HepG2 (cell line): Measurements from ENCODE around the gene PRSS23. TPM values are rescaled to one million over a fixed set of nuclear protein-coding genes. Genes with fewer than 3 reads are reported as not detected.

Experiments
- ATAC-seq: fragments of 200-7000 bp; cut with Tn5 transposase; 3 replicates; pipeline ENCODE4 v1.9.1; 2020; ENCODE audit warnings: mild to moderate bottlenecking, moderate library complexity
- BruUV-seq: library from RNA; stranded (reverse); fragments of 400-500 nt; replicated peaks from 2 replicates; lab custom pipeline; 2021; lab: Mats Ljungman, UMichigan
- CTCF ChIA-PET: fragments of 300-600 bp; formaldehyde crosslinking; extraction: SDS; loops from one replicate; lab custom pipeline; 2021; ENCODE audit warnings: low total read pairs, inconsistent platforms, low intra/inter-chr PET ratio; lab: Yijun Ruan, JAX
- POLR2A ChIA-PET: fragments of 350-600 bp; sonication (Branson Sonifier 250); formaldehyde crosslinking; loops from one replicate; lab custom pipeline; 2020; ENCODE audit warnings: antibody characterized with exemption, inconsistent platforms; lab: Yijun Ruan, JAX
- DNase-seq: peaks from one replicate; pipeline ENCODE4 v3.0.0-alpha.2; 2015; ENCODE audit warnings: low spot score
- FAIRE-seq: peaks from 3 replicates; lab custom pipeline; 2011; peaks lifted over from hg19 to GRCh38; lab: Jason Lieb, UNC
- H2AFZ ChIP-seq: one replicate; pipeline ENCODE4 v1.6.1; 2011; ENCODE audit warnings: low read length, inconsistent platforms
- H3K27ac ChIP-seq: fragments of 300-600 bp; 3 replicates; pipeline ENCODE4 v1.8.0; 2011; ENCODE audit warnings: mixed run types, mild to moderate bottlenecking, mixed read lengths, low read length, inconsistent platforms; ENCODE audit not compliant: insufficient read depth; ENCODE audit errors: extremely low read length
- H3K27me3 ChIP-seq, 2 experiments: fragments of 200-600 bp in 1 of 2; 2 replicates in 1 of 2; 3 replicates in 1 of 2; pipeline versions ENCODE4 v1.6.0 to v1.8.0; 2011; ENCODE audit warnings: low read length in 2 of 2, mild to moderate bottlenecking in 2 of 2, moderate library complexity in 2 of 2, inconsistent platforms in 1 of 2; ENCODE audit not compliant: insufficient read depth in 2 of 2, control insufficient read depth in 1 of 2
- H3K36me3 ChIP-seq, 2 experiments: fragments of 200-600 bp in 1 of 2; replicated peaks in 1 of 2; 2 replicates in 1 of 2; 3 replicates in 1 of 2; pipeline versions ENCODE4 v1.5.1 to v1.8.0; 2011; ENCODE audit warnings: low read length in 2 of 2, inconsistent platforms in 1 of 2; ENCODE audit not compliant: insufficient read depth in 2 of 2, control insufficient read depth in 1 of 2
- H3K4me1 ChIP-seq: 2 replicates; pipeline ENCODE4 v1.5.1; 2012; ENCODE audit warnings: low read length, inconsistent platforms; ENCODE audit not compliant: insufficient read depth
- H3K4me2 ChIP-seq: 2 replicates; pipeline ENCODE4 v1.6.0; 2011; ENCODE audit warnings: low read depth, low read length, inconsistent platforms
- H3K4me3 ChIP-seq, 3 experiments: fragments of 200-600 bp in 1 of 3; sonication (generic), shearing (Covaris generic) in 1 of 3; replicated peaks in 1 of 3; 2 replicates each; pipeline ENCODE4 v1.5.1; 2011 to 2016; ENCODE audit warnings: low read length in 3 of 3, inconsistent platforms in 2 of 3, low read depth in 2 of 3, mild to moderate bottlenecking in 2 of 3, control low read depth in 1 of 3, mixed read lengths in 1 of 3; ENCODE audit not compliant: insufficient read depth in 1 of 3
- H3K79me2 ChIP-seq: one replicate; pipeline ENCODE4 v1.6.1; 2011; ENCODE audit warnings: low read length, inconsistent platforms; ENCODE audit not compliant: insufficient read depth
- H3K9ac ChIP-seq: 2 replicates; pipeline ENCODE4 v1.6.0; 2011; ENCODE audit warnings: mild to moderate bottlenecking, low read depth, low read length, inconsistent platforms; ENCODE audit not compliant: insufficient read depth
- H3K9me3 ChIP-seq: 2 replicates; pipeline ENCODE4 v1.5.1; 2012; ENCODE audit warnings: mild to moderate bottlenecking, low read length
- H4K20me1 ChIP-seq: 2 replicates; pipeline ENCODE4 v1.6.0; 2011; ENCODE audit warnings: inconsistent platforms, mild to moderate bottlenecking, low read length, moderate library complexity; ENCODE audit not compliant: insufficient read depth
- CHD4 ChIP-seq: fragments of 200-600 bp; sonication (generic); IDR thresholded peaks from 2 replicates; pipeline ENCODE4 v1.7.0; 2017; ENCODE audit warnings: mild to moderate bottlenecking, low read length, borderline replicate concordance
- JUND ChIP-seq: sonication (generic); formaldehyde crosslinking; IDR thresholded peaks from 2 replicates; pipeline ENCODE4 v1.8.0; 2022; ENCODE audit warnings: mild to moderate bottlenecking, missing genetic modification reagents
- NFRKB ChIP-seq: fragments of 450-650 bp; IDR thresholded peaks from 2 replicates; pipeline ENCODE4 v1.6.1; 2017
- PRPF4 ChIP-seq: fragments of 200-400 bp; formaldehyde crosslinking; IDR thresholded peaks from 2 replicates; pipeline ENCODE4 v1.6.1; 2016; ENCODE audit warnings: low read length, low read depth; ENCODE audit not compliant: poor library complexity, severe bottlenecking
- SETDB1 ChIP-seq: sonication (generic); formaldehyde crosslinking; IDR thresholded peaks from 2 replicates; pipeline ENCODE4 v1.5.1; 2020; ENCODE audit warnings: missing genetic modification reagents, mild to moderate bottlenecking, borderline replicate concordance
- TOPORS ChIP-seq: sonication (generic); formaldehyde crosslinking; IDR thresholded peaks from 2 replicates; pipeline ENCODE4 v1.8.0; 2023; ENCODE audit warnings: mild to moderate bottlenecking, missing genetic modification reagents
- ZNF484 ChIP-seq: sonication (generic); formaldehyde crosslinking; IDR thresholded peaks from 2 replicates; pipeline ENCODE4 v1.5.1; 2020; ENCODE audit warnings: mild to moderate bottlenecking, low read depth, missing genetic modification reagents, borderline replicate concordance
- ZNF547 ChIP-seq: sonication (generic); formaldehyde crosslinking; IDR thresholded peaks from 2 replicates; pipeline ENCODE4 v1.5.1; 2020; ENCODE audit warnings: mild to moderate bottlenecking, missing genetic modification reagents
- WGBS: methylation state at CpG from one replicate; pipeline ENCODE4 v1.1.6; 2017; ENCODE audit warnings: low lambda C conversion rate; 5-methylcytosine and 5-hydroxymethylcytosine counted together
- in situ Hi-C: cut with HindIII; loops from 2 replicates; pipeline ENCODE4 v1.10.0; 2017; ENCODE audit warnings: low pct_unique_long_range_greater_than_20kb; ENCODE audit not compliant: extremely low pct_ligation_motif_present
- intact Hi-C: fragments of 100-400 bp; cut with micrococcal nuclease; formaldehyde crosslinking; loops from one replicate; pipeline ENCODE4 v1.10.0; 2022; ENCODE audit not compliant: unreplicated experiment
- polyA plus RNA-seq, 8 experiments: library from polyadenylated mRNA; depleted of rRNA in 3 of 8; stranded (reverse) in 7 of 8; unstranded in 1 of 8; fragments of >200 nt; fragmentation: Illumina TruSeq in 4 of 8; extraction: Trizol in 4 of 8; gene quantifications; 2 replicates each; pipeline versions ENCODE4 v1.2.1 to v1.2.3, GENCODE V29; 2011 to 2016; ENCODE audit warnings: low read depth in 4 of 8, missing spikeins in 1 of 8, mixed read lengths in 1 of 8; ENCODE audit not compliant: insufficient read depth in 1 of 8
- total RNA-seq, 5 experiments: library from RNA; depleted of rRNA; stranded (reverse); fragments of >200 nt; fragmentation: Illumina TruSeq; extraction: Trizol; gene quantifications; 2 replicates each; pipeline ENCODE4 v1.2.3, GENCODE V29; 2016; ENCODE audit warnings: low read depth in 1 of 5
- TF ChIP-seq, protein P1 (sequence below): sonication (generic); formaldehyde crosslinking; IDR thresholded peaks from 2 replicates; pipeline ENCODE4 v1.5.1; 2020; ENCODE audit warnings: missing genetic modification reagents, mild to moderate bottlenecking, borderline replicate concordance
- TF ChIP-seq, protein P2 (sequence below): IDR thresholded peaks from 2 replicates; pipeline ENCODE4 v1.6.1; 2016; ENCODE audit warnings: missing biosample characterization, missing genetic modification reagents, low read depth
- TF ChIP-seq, protein P3 (sequence below): sonication (generic); formaldehyde crosslinking; IDR thresholded peaks from 2 replicates; pipeline ENCODE4 v1.4.0; 2020; ENCODE audit warnings: missing genetic modification reagents, borderline replicate concordance
- TF ChIP-seq, protein P4 (sequence below): sonication (generic); formaldehyde crosslinking; IDR thresholded peaks from 2 replicates; pipeline ENCODE4 v1.5.0; 2020; ENCODE audit warnings: mild to moderate bottlenecking, missing genetic modification reagents
- TF ChIP-seq, protein P5 (sequence below): sonication (generic); formaldehyde crosslinking; IDR thresholded peaks from 2 replicates; pipeline ENCODE4 v1.5.0; 2020; ENCODE audit warnings: missing genetic modification reagents

Gene PRSS23
- total and polyA plus RNA-seq, 2 of the 13 experiments (the other 11 are each of a cell fraction or from before 2014, with no cell fraction given), result 0.20 to 0.30 TPM

DNA sequence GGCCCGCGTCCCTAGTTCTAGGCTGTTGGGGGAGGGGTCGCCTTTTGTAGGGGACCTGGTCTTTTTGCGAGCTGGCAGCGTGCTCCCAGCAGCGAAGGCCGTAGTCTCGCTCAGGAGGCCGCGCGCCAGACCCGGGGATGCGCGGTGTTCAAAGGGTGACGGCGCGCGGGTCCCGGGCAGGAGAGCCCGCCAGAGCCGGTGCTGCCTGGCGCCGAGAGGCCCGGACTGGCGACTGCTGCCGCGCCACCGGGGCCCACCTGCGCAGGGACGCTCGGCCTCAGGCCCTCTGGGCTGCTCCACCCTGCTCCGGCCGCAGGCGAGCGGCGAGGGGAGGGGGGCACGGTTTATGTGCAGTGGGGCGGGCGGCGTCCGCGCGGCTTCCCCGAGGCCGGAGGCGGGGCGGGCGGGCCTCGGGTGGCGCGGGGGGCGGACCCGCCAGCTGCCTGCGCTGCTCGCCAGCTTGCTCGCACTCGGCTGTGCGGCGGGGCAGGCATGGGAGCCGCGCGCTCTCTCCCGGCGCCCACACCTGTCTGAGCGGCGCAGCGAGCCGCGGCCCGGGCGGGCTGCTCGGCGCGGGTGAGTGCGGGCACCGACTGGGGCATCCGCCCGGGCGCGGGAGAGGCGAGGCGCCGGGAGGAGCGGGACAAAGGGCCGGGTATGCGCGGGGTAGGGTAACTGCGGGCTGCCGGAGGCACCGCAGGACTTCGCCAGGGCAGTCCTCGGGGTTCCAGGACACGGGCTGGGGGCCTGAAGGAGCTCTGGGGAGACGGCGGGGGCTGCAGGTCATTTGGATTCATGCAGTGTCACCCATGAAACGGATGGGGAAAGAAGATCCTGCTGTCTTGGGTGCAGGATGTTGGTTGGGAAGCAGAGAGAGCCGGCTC lies at the start of gene PRSS23 (continued):
- TF ChIP-seq, protein P1, sequence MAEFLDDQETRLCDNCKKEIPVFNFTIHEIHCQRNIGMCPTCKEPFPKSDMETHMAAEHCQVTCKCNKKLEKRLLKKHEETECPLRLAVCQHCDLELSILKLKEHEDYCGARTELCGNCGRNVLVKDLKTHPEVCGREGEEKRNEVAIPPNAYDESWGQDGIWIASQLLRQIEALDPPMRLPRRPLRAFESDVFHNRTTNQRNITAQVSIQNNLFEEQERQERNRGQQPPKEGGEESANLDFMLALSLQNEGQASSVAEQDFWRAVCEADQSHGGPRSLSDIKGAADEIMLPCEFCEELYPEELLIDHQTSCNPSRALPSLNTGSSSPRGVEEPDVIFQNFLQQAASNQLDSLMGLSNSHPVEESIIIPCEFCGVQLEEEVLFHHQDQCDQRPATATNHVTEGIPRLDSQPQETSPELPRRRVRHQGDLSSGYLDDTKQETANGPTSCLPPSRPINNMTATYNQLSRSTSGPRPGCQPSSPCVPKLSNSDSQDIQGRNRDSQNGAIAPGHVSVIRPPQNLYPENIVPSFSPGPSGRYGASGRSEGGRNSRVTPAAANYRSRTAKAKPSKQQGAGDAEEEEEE (CRISPR knock-in tag), result no peak
- TF ChIP-seq, protein P2, sequence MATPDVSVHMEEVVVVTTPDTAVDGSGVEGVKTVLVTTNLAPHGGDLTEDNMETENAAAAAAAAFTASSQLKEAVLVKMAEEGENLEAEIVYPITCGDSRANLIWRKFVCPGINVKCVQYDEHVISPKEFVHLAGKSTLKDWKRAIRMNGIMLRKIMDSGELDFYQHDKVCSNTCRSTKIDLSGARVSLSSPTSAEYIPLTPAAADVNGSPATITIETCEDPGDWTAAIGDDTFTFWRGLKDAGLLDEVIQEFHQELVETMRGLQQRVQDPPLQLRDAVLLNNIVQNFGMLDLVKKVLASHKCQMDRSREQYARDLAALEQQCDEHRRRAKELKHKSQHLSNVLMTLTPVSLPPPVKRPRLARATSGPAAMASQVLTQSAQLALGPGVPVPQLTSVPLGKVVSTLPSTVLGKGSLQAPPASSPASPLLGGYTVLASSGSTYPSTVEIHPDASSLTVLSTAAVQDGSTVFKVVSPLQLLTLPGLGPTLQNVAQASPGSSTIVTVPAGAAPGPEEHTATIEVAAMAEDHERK (CRISPR knock-in tag), result no peak
- 0 out of 2 replicates have a peak, but pooled peaks have one; percentile 35 for TF ChIP-seq TOPORS (CRISPR knock-in tag)
- TF ChIP-seq ZNF484 (CRISPR knock-in tag), result no peak
- TF ChIP-seq, all 625 proteins: peak for 6

DNA sequence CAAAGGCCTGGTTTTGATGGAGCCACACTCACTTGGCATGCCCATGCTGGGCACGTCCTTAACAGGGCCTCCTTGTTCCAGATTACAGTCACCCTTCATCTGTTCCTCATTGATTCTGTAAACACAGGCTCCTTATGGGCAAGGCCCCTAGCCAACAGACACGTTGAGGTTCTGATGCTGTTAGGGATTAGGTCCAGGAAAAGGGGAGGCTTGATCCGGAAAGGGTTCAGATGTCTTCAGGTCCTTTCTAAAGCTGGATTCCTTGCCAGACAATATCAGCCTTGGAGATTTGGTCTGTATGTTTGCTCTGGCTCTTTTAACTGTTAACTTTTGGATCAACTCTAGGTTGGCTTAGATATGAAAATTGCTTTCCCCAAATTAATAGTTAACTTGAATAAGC lies 46.9 kb upstream of the PRSS23 start:
- 3% methylated on average over 3 of the region's 3 CpGs for WGBS
- Histone ChIP-seq H4K20me1 (no peaks in the 10 kb centered on the region), H2AFZ (no peak overlapping the region), H3K4me1 (no peaks in the 10 kb centered on the region), H3K27ac (no peak overlapping the region), H3K79me2 (no peaks in the 10 kb centered on the region), H3K9me3 (no peaks in the 10 kb centered on the region), H3K4me2 (no peak overlapping the region), H3K4me3 (no peak overlapping the region), H3K9ac (no peak overlapping the region), H3K27me3 (no peaks in the 10 kb centered on the region), H3K36me3 (no peaks in the 10 kb centered on the region)
- intact Hi-C loops (no loop called here), in situ Hi-C loops (no loop called here)
- ChIA-PET POLR2A (no interaction called here), CTCF (no interaction called here)
- FAIRE-seq (no peak), DNase-seq (no peak), ATAC-seq (no peak)
- no TSS peak for BruUV-seq
- TF ChIP-seq NFRKB (no peak), JUND (CRISPR knock-in tag) (no peak), CHD4 (no peak), ZNF547 (CRISPR knock-in tag) (no peak), PRPF4 (no peak), SETDB1 (CRISPR knock-in tag) (no peak)
- TF ChIP-seq, protein P3, sequence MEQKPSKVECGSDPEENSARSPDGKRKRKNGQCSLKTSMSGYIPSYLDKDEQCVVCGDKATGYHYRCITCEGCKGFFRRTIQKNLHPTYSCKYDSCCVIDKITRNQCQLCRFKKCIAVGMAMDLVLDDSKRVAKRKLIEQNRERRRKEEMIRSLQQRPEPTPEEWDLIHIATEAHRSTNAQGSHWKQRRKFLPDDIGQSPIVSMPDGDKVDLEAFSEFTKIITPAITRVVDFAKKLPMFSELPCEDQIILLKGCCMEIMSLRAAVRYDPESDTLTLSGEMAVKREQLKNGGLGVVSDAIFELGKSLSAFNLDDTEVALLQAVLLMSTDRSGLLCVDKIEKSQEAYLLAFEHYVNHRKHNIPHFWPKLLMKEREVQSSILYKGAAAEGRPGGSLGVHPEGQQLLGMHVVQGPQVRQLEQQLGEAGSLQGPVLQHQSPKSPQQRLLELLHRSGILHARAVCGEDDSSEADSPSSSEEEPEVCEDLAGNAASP, result no peak
- TF ChIP-seq, protein P4, sequence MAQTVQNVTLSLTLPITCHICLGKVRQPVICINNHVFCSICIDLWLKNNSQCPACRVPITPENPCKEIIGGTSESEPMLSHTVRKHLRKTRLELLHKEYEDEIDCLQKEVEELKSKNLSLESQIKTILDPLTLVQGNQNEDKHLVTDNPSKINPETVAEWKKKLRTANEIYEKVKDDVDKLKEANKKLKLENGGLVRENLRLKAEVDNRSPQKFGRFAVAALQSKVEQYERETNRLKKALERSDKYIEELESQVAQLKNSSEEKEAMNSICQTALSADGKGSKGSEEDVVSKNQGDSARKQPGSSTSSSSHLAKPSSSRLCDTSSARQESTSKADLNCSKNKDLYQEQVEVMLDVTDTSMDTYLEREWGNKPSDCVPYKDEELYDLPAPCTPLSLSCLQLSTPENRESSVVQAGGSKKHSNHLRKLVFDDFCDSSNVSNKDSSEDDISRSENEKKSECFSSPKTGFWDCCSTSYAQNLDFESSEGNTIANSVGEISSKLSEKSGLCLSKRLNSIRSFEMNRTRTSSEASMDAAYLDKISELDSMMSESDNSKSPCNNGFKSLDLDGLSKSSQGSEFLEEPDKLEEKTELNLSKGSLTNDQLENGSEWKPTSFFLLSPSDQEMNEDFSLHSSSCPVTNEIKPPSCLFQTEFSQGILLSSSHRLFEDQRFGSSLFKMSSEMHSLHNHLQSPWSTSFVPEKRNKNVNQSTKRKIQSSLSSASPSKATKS (CRISPR knock-in tag), result no peak
- TF ChIP-seq, protein P5, sequence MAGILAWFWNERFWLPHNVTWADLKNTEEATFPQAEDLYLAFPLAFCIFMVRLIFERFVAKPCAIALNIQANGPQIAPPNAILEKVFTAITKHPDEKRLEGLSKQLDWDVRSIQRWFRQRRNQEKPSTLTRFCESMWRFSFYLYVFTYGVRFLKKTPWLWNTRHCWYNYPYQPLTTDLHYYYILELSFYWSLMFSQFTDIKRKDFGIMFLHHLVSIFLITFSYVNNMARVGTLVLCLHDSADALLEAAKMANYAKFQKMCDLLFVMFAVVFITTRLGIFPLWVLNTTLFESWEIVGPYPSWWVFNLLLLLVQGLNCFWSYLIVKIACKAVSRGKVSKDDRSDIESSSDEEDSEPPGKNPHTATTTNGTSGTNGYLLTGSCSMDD (CRISPR knock-in tag), result no peak
